HUES64 (cell line): ENCODE results near the gene SNRK.

Source experiments
- H3K27ac ChIP-seq: 2 replicates; pipeline ENCODE4 v1.7.0; 2013; ENCODE audit warnings: low read depth, low read length, inconsistent platforms
- H3K27me3 ChIP-seq: 2 replicates; pipeline ENCODE4 v1.6.1; 2013; ENCODE audit warnings: mild to moderate bottlenecking, low read length; ENCODE audit not compliant: insufficient read depth
- H3K36me3 ChIP-seq: 2 replicates; pipeline ENCODE4 v1.6.1; 2013; ENCODE audit warnings: mild to moderate bottlenecking, low read length; ENCODE audit not compliant: insufficient read depth
- H3K4me1 ChIP-seq: 2 replicates; pipeline ENCODE4 v1.6.1; 2013; ENCODE audit warnings: mild to moderate bottlenecking, low read length, moderate library complexity; ENCODE audit not compliant: insufficient read depth
- H3K4me3 ChIP-seq: 2 replicates; pipeline ENCODE4 v1.5.1; 2013; ENCODE audit warnings: mild to moderate bottlenecking, low read length, moderate library complexity
- H3K9ac ChIP-seq: 2 replicates; pipeline ENCODE4 v1.6.1; 2013; ENCODE audit warnings: mild to moderate bottlenecking, low read depth, low read length
- H3K9me3 ChIP-seq: 2 replicates; pipeline ENCODE4 v1.6.1; 2013; ENCODE audit warnings: low read depth, low read length; ENCODE audit not compliant: insufficient read depth
- WGBS: fragments of 150-250, 120-280 bp; methylation state at CpG from one replicate; pipeline ENCODE4 v1.1.7; 2013; ENCODE audit warnings: missing lambda C conversion rate; 5-methylcytosine and 5-hydroxymethylcytosine counted together

Gene SNRK

GRCh38 chr3:43363621-43364266, 77.4 kb downstream of the SNRK start:
- WGBS, result 91% methylated on average over 26 of the region's 26 CpGs
- Histone ChIP-seq H3K4me1 (peaks cover 7% of the 10 kb centered on the region; the same call in 1 of the 2 replicates), H3K27me3 (no peaks in the 10 kb centered on the region), H3K27ac (no peak overlapping the region), H3K9me3 (no peaks in the 10 kb centered on the region), H3K4me3 (no peak overlapping the region), H3K36me3 (no peaks in the 10 kb centered on the region), H3K9ac (no peak overlapping the region)

- 98% methylated on average over 14 of the region's 14 CpGs for WGBS
- Histone ChIP-seq H3K9ac (no peak overlapping the region), H3K27ac (no peak overlapping the region), H3K27me3 (no peaks in the 10 kb centered on the region), H3K4me3 (no peak overlapping the region), H3K4me1 (peaks cover 7% of the 10 kb centered on the region; the same call in 1 of the 2 replicates), H3K9me3 (no peaks in the 10 kb centered on the region), H3K36me3 (no peaks in the 10 kb centered on the region)
Measured at GRCh38 chr3:43364494-43364893, 78.2 kb downstream of the SNRK start.

DNA sequence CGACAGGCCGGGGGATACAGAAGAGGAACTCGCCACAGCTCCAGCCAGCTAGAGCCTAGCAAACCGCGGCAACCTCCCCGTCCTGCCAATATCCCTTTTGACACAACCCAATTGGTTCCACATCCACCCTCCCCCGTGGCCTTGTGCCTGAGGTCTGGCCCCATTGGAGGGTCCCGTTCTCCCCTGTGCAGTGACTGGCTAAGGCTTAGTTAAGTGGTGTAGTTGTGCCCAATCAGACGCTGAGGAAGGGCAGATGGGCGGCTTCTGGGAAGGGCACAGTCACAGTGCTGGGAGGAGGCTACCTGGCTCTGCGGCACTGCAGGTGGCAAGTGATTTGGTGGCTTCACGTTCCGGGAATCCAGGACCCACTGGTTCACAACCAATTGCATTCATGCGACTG, 78.6 kb downstream of the SNRK start:
- H3K9me3 ChIP-seq, result no peaks in the 10 kb centered on the region
- no peaks in the 10 kb centered on the region for H3K36me3 ChIP-seq
- H3K4me3 ChIP-seq, result no peak overlapping the region
- no peak overlapping the region for H3K9ac ChIP-seq
- no peak overlapping the region for H3K27ac ChIP-seq
- H3K4me1 ChIP-seq, result peaks cover 7% of the 10 kb centered on the region; the same call in 1 of the 2 replicates
- H3K27me3 ChIP-seq, result no peaks in the 10 kb centered on the region
- WGBS, result 96% methylated on average over 14 of the region's 14 CpGs

DNA sequence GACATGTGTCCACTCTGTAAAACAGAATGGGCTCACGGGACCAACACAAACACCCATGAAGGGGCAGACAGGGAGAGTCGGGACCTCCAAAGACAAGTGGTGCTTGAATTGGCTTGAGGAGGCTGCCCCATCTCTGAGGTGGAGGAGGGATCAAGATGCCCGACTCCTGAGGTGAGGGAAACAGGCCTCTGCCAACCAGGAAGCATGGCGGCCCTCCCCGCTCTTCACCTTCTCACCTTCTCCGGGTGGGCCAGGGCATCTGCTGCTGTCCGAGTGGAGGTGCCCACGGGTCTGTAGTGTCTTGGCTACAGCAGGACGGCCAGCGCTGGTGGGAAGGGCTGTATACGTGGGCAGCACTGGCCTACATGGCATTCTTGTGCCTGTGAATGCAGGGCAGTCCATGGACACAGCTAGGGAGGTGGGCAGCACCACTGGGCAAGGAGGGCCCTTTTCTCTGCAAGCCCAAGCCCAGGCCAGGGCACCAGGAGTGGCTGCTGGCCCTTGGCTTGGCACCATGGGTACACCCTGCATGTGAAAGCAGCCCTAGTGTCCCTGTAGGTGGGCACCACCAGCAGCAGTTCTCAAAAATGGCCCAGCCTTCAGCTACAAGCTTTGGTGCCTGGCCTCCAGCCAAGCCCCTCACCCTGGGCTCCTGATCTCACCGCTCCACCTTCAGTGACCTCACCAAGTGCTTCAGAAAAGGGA, 79.4 kb downstream of the SNRK start:
- peaks cover 2% of the 10 kb centered on the region; the same call in 1 of the 2 replicates for H3K4me1 ChIP-seq
- H3K36me3 ChIP-seq, result no peaks in the 10 kb centered on the region
- 97% methylated on average over 12 of the region's 12 CpGs for WGBS
- no peaks in the 10 kb centered on the region for H3K9me3 ChIP-seq
- no peak overlapping the region for H3K9ac ChIP-seq
- no peak overlapping the region for H3K4me3 ChIP-seq
- H3K27ac ChIP-seq, result no peak overlapping the region
- no peaks in the 10 kb centered on the region for H3K27me3 ChIP-seq

- H3K4me1 ChIP-seq, result no peaks in the 10 kb centered on the region
- WGBS, result 95% methylated on average over 11 of the region's 11 CpGs
- H3K27ac ChIP-seq, result no peak overlapping the region
Measured at GRCh38 chr3:43366481-43366880, 80.1 kb downstream of the SNRK start.

GRCh38 chr3:43366885-43367284, 80.5 kb downstream of the SNRK start:
- 93% methylated on average over 9 of the region's 9 CpGs for WGBS
- H3K27ac ChIP-seq, result no peak overlapping the region
- no peaks in the 10 kb centered on the region for H3K27me3 ChIP-seq
- no peak overlapping the region for H3K9ac ChIP-seq
- no peaks in the 10 kb centered on the region for H3K36me3 ChIP-seq
- H3K9me3 ChIP-seq, result no peaks in the 10 kb centered on the region
- no peaks in the 10 kb centered on the region; the same call in 1 of the 2 replicates for H3K4me1 ChIP-seq
- no peak overlapping the region for H3K4me3 ChIP-seq

More at GRCh38 chr3:43366481-43366880, 80.1 kb downstream of the SNRK start:
- no peaks in the 10 kb centered on the region for H3K27me3 ChIP-seq
- no peak overlapping the region for H3K4me3 ChIP-seq
- H3K36me3 ChIP-seq, result no peaks in the 10 kb centered on the region
- H3K9ac ChIP-seq, result no peak overlapping the region
- H3K9me3 ChIP-seq, result no peaks in the 10 kb centered on the region

GRCh38 chr3:43369404-43370292, 83.3 kb downstream of the SNRK start:
- H3K4me1 ChIP-seq, result peaks cover 18% of the 10 kb centered on the region
- no peaks in the 10 kb centered on the region for H3K9me3 ChIP-seq
- no peak overlapping the region for H3K9ac ChIP-seq
- H3K4me3 ChIP-seq, result no peak overlapping the region
- 88% methylated on average over 8 of the region's 8 CpGs for WGBS
- H3K27me3 ChIP-seq, result no peaks in the 10 kb centered on the region
- H3K27ac ChIP-seq, result no peak overlapping the region
- no peaks in the 10 kb centered on the region for H3K36me3 ChIP-seq

DNA sequence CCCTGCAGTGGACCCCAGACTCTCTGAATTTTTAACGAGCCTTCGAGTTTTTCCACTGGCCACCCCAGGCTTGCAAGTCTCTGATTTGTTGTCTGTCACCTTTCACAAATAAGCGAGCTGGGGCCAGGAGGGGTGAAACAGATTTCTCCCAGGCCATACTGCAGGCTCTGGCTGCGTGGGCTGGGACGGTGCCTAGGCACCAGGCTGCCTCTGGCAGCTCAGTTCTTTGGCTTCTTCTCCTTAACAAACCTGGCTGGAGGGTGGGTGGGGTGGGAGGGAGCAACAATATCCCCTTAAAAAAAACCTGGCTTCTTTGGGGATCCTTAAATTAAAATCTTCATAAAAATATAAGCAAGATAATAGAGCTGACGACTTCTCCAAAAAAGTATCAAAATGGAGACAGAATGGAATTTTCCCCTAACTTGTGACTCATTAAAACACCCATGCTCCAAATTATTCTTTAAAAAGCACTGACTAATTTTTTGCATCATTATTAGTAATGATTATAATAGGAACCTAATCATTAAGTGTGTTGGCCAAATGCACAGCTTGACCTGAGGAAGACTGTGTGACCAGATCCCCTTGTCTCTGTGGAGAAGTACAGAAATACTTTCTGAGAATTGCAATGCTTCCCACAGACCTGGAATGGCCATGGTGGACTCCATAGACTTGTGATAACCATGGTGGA, 84.1 kb downstream of the SNRK start:
- no peaks in the 10 kb centered on the region for H3K36me3 ChIP-seq
- H3K9me3 ChIP-seq, result no peaks in the 10 kb centered on the region
- no peaks in the 10 kb centered on the region for H3K27me3 ChIP-seq
- H3K27ac ChIP-seq, result no peak overlapping the region
- H3K4me1 ChIP-seq, result peaks cover 18% of the 10 kb centered on the region
- no peak overlapping the region for H3K9ac ChIP-seq
- 71% methylated on average over 6 of the region's 6 CpGs for WGBS
- no peak overlapping the region for H3K4me3 ChIP-seq

DNA sequence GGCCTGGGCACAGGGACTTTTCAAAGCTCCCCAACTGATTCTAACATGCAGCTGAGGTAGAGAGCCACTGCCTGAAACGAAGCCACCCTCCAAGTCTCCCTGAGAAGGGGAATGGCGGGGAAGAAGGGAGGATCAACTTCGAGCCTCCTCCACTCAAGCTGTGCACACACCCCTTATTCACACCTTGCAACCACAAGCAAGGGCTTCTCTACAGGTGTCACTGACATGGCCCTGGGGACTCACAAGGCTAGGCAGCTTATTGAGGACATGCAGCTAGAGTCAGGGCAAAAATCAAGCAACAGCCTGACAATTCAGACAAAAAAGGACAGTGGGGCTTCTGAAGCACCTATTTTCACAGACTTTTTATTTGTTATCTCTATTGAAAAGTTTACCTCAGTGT, 85.2 kb downstream of the SNRK start:
- Histone ChIP-seq H3K4me1 (peaks cover 18% of the 10 kb centered on the region), H3K4me3 (no peak overlapping the region), H3K27ac (no peak overlapping the region), H3K27me3 (no peaks in the 10 kb centered on the region), H3K36me3 (no peaks in the 10 kb centered on the region), H3K9me3 (no peaks in the 10 kb centered on the region), H3K9ac (no peak overlapping the region)
- 80% methylated on average over 3 of the region's 3 CpGs for WGBS

- Histone ChIP-seq H3K9me3 (no peaks in the 10 kb centered on the region), H3K4me1 (peaks cover 18% of the 10 kb centered on the region), H3K36me3 (no peaks in the 10 kb centered on the region), H3K27me3 (no peaks in the 10 kb centered on the region), H3K9ac (no peak overlapping the region), H3K4me3 (no peak overlapping the region), H3K27ac (peak overlapping the region; percentile 71; the same call in 1 of the 2 replicates)
- 84% methylated on average over 10 of the region's 10 CpGs for WGBS
Measured at GRCh38 chr3:43372007-43372740, 85.8 kb downstream of the SNRK start.
